GM21825 (cell line): Measurements from ENCODE around the gene BLID.

ENCODE experiments used
- ATAC-seq: cut with Tn5 transposase; IDR thresholded peaks from one replicate; pipeline ENCODE4 v1.9.1; 2021; ENCODE audit warnings: mild to moderate bottlenecking, moderate library complexity; ENCODE audit not compliant: unreplicated experiment

Gene BLID

GRCh38 chr11:122140500-122140899 lies 24.5 kb upstream of the BLID start:
- no peak for ATAC-seq

- no peak for ATAC-seq
Measured at GRCh38 chr11:122139595-122139866, 23.5 kb upstream of the BLID start.

GRCh38 chr11:122138744-122139594 lies 23.0 kb upstream of the BLID start:
- ATAC-seq: no peak

- ATAC-seq: no peak
Measured at GRCh38 chr11:122137078-122137793, 21.2 kb upstream of the BLID start.

GRCh38 chr11:122131126-122131525 lies 15.1 kb upstream of the BLID start:
- ATAC-seq: no peak

GRCh38 chr11:122128146-122128545 lies 12.1 kb upstream of the BLID start:
- ATAC-seq: no peak

- ATAC-seq: no peak
Measured at GRCh38 chr11:122127020-122127419, 11.0 kb upstream of the BLID start.

GRCh38 chr11:122126024-122126688 lies 10.1 kb upstream of the BLID start:
- no peak for ATAC-seq

GRCh38 chr11:122123263-122123929 lies 7.4 kb upstream of the BLID start:
- ATAC-seq: no peak

GRCh38 chr11:122122179-122122578 lies 6.2 kb upstream of the BLID start:
- ATAC-seq: no peak

- no peak for ATAC-seq
Measured at GRCh38 chr11:122120096-122120495, 4.1 kb upstream of the BLID start.

- ATAC-seq: no peak
Measured at GRCh38 chr11:122116591-122116990, 576 bp upstream of the BLID start.

GRCh38 chr11:122114976-122115375 lies 1.0 kb downstream of the BLID start:
- no peak for ATAC-seq

- no peak for ATAC-seq
Measured at GRCh38 chr11:122113836-122114825, 1.9 kb downstream of the BLID start.

- ATAC-seq: no peak
Measured at GRCh38 chr11:122112470-122113365, 3.3 kb downstream of the BLID start.

GRCh38 chr11:122109932-122110331 lies 6.1 kb downstream of the BLID start:
- no peak for ATAC-seq

GRCh38 chr11:122108828-122109227 lies 7.2 kb downstream of the BLID start:
- no peak for ATAC-seq

GRCh38 chr11:122108192-122108799 lies 7.7 kb downstream of the BLID start:
- no peak for ATAC-seq

GRCh38 chr11:122107566-122107965 lies 8.4 kb downstream of the BLID start:
- no peak for ATAC-seq
